ENCODE results near the gene S1PR4.

GRCh38 chr19:3204646-3205275, 26.2 kb downstream of the S1PR4 start:
- TF ChIP-seq CTCF (IDR thresholded peaks at IDR 0.05 in 4 of 5, conservative IDR thresholded peaks at IDR 0.05 in 1 of 5): no peak
- no peak for TF ChIP-seq POLR2A (IDR thresholded peaks at IDR 0.05)
